Liver (tissue), 9 donors: ENCODE results near the gene ADPRS. TPM values are rescaled to one million over a fixed set of nuclear protein-coding genes. Genes with fewer than 3 reads are reported as not detected.

Source experiments
- DNase-seq: peaks from one replicate; pipeline ENCODE4 v3.0.0-alpha.2; 2017; ENCODE audit warnings: low spot score
- H3K27ac ChIP-seq, 2 donors: one replicate each; pipeline ENCODE4 v1.7.0; 2013; ENCODE audit warnings: inconsistent platforms in 2 of 2, low read length in 2 of 2, control low read depth in 1 of 2, low read depth in 1 of 2, mild to moderate bottlenecking in 1 of 2
- H3K27me3 ChIP-seq, 4 donors: one replicate each; pipeline versions ENCODE4 v1.6.1 to v1.7.0; 2013; ENCODE audit warnings: low read length in 3 of 4, inconsistent platforms in 1 of 4, mild to moderate bottlenecking in 1 of 4, moderate library complexity in 1 of 4; ENCODE audit not compliant: control insufficient read depth in 4 of 4, insufficient read depth in 4 of 4
- H3K36me3 ChIP-seq, 4 donors: one replicate each; pipeline versions ENCODE4 v1.6.1 to v1.7.0; 2013; ENCODE audit warnings: low read length in 3 of 4, mild to moderate bottlenecking in 3 of 4, low read depth in 1 of 4, moderate library complexity in 1 of 4; ENCODE audit not compliant: control insufficient read depth in 4 of 4, insufficient read depth in 3 of 4
- H3K4me1 ChIP-seq, 4 donors: one replicate each; pipeline versions ENCODE4 v1.6.1 to v1.7.0; 2013; ENCODE audit warnings: low read length in 3 of 4, mild to moderate bottlenecking in 3 of 4, moderate library complexity in 1 of 4; ENCODE audit not compliant: control insufficient read depth in 4 of 4, insufficient read depth in 4 of 4
- H3K4me3 ChIP-seq, 3 donors: one replicate each; pipeline versions ENCODE4 v1.6.1 to v1.7.0; 2013; ENCODE audit warnings: low read length in 3 of 3, control low read depth in 1 of 3, low read depth in 1 of 3, mild to moderate bottlenecking in 1 of 3
- H3K9ac ChIP-seq, 2 donors: one replicate each; pipeline ENCODE4 v1.7.0; 2013; ENCODE audit warnings: low read length in 2 of 2, mild to moderate bottlenecking in 2 of 2, moderate library complexity in 2 of 2, control low read depth in 1 of 2, low read depth in 1 of 2
- H3K9me3 ChIP-seq, 4 donors: one replicate each; pipeline versions ENCODE4 v1.6.1 to v1.7.0; 2013; ENCODE audit warnings: low read length in 3 of 4; ENCODE audit not compliant: control insufficient read depth in 4 of 4
- CTCF ChIP-seq: fragments of 150-350 bp; IDR thresholded peaks from 2 replicates; pipeline ENCODE4 v1.5.1; 2017; ENCODE audit warnings: improper control_type of control experiment, low read depth, low read length; ENCODE audit not compliant: missing input control
- FOXA1 ChIP-seq: IDR thresholded peaks from 2 replicates; pipeline ENCODE4 v1.6.1; 2016; ENCODE audit warnings: antibody characterized with exemption
- FOXA2 ChIP-seq: IDR thresholded peaks from 2 replicates; pipeline ENCODE4 v1.6.1; 2016; ENCODE audit warnings: antibody characterized with exemption
- HNF4A ChIP-seq, 2 donors: conservative IDR thresholded peaks; 2 replicates each; pipeline ENCODE4 v1.6.1; 2016; ENCODE audit warnings: antibody characterized with exemption in 2 of 2, mild to moderate bottlenecking in 2 of 2
- HNF4G ChIP-seq: IDR thresholded peaks from 2 replicates; pipeline ENCODE4 v1.6.1; 2016; ENCODE audit warnings: antibody characterized with exemption
- JUND ChIP-seq, 2 donors: IDR thresholded peaks; 2 replicates each; pipeline ENCODE4 v1.6.1; 2016; ENCODE audit warnings: antibody characterized with exemption in 2 of 2
- RAD21 ChIP-seq, 2 donors: IDR thresholded peaks; 2 replicates each; pipeline ENCODE4 v1.6.1; 2016; ENCODE audit warnings: antibody characterized with exemption in 2 of 2, mild to moderate bottlenecking in 2 of 2
- REST ChIP-seq: IDR thresholded peaks from 2 replicates; pipeline ENCODE4 v1.6.1; 2016; ENCODE audit warnings: antibody characterized with exemption, mild to moderate bottlenecking
- SP1 ChIP-seq: IDR thresholded peaks from 2 replicates; pipeline ENCODE4 v1.6.1; 2018; ENCODE audit warnings: antibody characterized with exemption, mild to moderate bottlenecking
- TAF1 ChIP-seq: conservative IDR thresholded peaks from 2 replicates; pipeline ENCODE4 v1.6.1; 2016; ENCODE audit warnings: antibody characterized with exemption, mild to moderate bottlenecking
- YY1 ChIP-seq: IDR thresholded peaks from 2 replicates; pipeline ENCODE4 v1.6.1; 2016; ENCODE audit warnings: antibody characterized with exemption, mild to moderate bottlenecking
- WGBS: extraction: QIAGEN DNeasy Blood & Tissue Kit; methylation state at CpG from one replicate; pipeline ENCODE4 v1.1.7; 2013; 5-methylcytosine and 5-hydroxymethylcytosine counted together
- polyA plus RNA-seq, 2 donors: library from polyadenylated mRNA; stranded (reverse) in 1 of 2; unstranded in 1 of 2; fragments of 200-250 nt in 1 of 2; fragments of >200 nt in 1 of 2; fragmentation: Nextera tagmentation in 1 of 2; extraction: Ambion mirVana in 1 of 2; gene quantifications; one replicate each; pipeline versions ENCODE4 v1.2.1 to v1.2.3, GENCODE V29; 2013 to 2015
- total RNA-seq, 2 donors: library from RNA; depleted of rRNA; stranded (reverse); fragments of >200 nt; gene quantifications; one replicate each; pipeline ENCODE4 v1.2.3, GENCODE V29; 2014
- TF ChIP-seq, protein P1 (sequence below): IDR thresholded peaks from 2 replicates; pipeline ENCODE4 v1.6.1; 2016; ENCODE audit warnings: antibody characterized with exemption
- TF ChIP-seq, protein P2 (sequence below): IDR thresholded peaks from 2 replicates; pipeline ENCODE4 v1.6.1; 2016; ENCODE audit warnings: antibody characterized with exemption
- TF ChIP-seq, protein P3 (sequence below): IDR thresholded peaks from 2 replicates; pipeline ENCODE4 v1.6.1; 2016; ENCODE audit warnings: antibody characterized with exemption
- donor health status: healthy.
- donor health status: healthy.
- donor health status: healthy.
- donor health status: healthy.
- donor health status: healthy.

The ADPRS gene
- total and polyA plus RNA-seq, 4 donors = 9.4 to 13.1 (median 11.0) TPM

DNA sequence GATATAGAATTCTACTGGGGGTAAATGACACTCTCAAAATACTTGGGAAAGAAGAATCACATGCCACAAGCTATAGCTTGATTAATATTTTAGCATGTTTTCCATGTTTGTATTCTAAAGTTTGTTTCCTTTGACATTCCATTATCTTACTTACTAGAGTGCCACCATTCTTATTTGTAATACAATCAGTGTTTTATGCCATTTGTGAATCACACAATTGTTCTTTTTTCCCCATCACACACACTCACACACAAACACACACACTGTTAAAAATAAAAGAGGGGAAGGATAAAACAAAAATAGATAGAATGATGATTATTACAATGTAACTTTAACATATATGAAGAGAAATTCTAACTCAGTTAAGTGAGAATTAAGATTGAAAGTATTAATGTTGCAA is 20.8 kb upstream of the ADPRS start:
- no peaks in the 10 kb centered on the region for H3K36me3 ChIP-seq
- no peak overlapping the region for H3K9ac ChIP-seq
- no peaks in the 10 kb centered on the region for H3K9me3 ChIP-seq
- no peaks in the 10 kb centered on the region for H3K27me3 ChIP-seq
- no peaks in the 10 kb centered on the region for H3K4me1 ChIP-seq
- H3K4me3 ChIP-seq = no peak overlapping the region
- no peak for DNase-seq
- TF ChIP-seq, protein P1, sequence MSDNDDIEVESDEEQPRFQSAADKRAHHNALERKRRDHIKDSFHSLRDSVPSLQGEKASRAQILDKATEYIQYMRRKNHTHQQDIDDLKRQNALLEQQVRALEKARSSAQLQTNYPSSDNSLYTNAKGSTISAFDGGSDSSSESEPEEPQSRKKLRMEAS = no peak
- TF ChIP-seq FOXA1 (no peak), YY1 (no peak), JUND (IDR thresholded peaks at IDR 0.05) (no peak), TAF1 (no peak), FOXA2 (no peak), HNF4G (no peak), CTCF (no peak), REST (no peak), RAD21 (IDR thresholded peaks at IDR 0.05) (no peak)
- TF ChIP-seq, protein P2, sequence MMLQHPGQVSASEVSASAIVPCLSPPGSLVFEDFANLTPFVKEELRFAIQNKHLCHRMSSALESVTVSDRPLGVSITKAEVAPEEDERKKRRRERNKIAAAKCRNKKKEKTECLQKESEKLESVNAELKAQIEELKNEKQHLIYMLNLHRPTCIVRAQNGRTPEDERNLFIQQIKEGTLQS = no peak
- TF ChIP-seq, protein P3, sequence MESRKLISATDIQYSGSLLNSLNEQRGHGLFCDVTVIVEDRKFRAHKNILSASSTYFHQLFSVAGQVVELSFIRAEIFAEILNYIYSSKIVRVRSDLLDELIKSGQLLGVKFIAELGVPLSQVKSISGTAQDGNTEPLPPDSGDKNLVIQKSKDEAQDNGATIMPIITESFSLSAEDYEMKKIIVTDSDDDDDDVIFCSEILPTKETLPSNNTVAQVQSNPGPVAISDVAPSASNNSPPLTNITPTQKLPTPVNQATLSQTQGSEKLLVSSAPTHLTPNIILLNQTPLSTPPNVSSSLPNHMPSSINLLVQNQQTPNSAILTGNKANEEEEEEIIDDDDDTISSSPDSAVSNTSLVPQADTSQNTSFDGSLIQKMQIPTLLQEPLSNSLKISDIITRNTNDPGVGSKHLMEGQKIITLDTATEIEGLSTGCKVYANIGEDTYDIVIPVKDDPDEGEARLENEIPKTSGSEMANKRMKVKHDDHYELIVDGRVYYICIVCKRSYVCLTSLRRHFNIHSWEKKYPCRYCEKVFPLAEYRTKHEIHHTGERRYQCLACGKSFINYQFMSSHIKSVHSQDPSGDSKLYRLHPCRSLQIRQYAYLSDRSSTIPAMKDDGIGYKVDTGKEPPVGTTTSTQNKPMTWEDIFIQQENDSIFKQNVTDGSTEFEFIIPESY = no peak
- H3K27ac ChIP-seq = no peak overlapping the region

- no peak for TF ChIP-seq JUND (IDR thresholded peaks at IDR 0.05)
- TF ChIP-seq HNF4A (conservative IDR thresholded peaks at IDR 0.05) = no peak
- no peak for TF ChIP-seq SP1
- no peak for DNase-seq
- H3K27me3 ChIP-seq = no peaks in the 10 kb centered on the region
- H3K4me3 ChIP-seq = no peak overlapping the region
- H3K9ac ChIP-seq = no peak overlapping the region
- no peaks in the 10 kb centered on the region for H3K4me1 ChIP-seq
- no peaks in the 10 kb centered on the region for H3K9me3 ChIP-seq
- H3K27ac ChIP-seq = no peak overlapping the region
- H3K36me3 ChIP-seq = no peaks in the 10 kb centered on the region
- WGBS = 92% methylated on average over 2 of the region's 2 CpGs
These were observed 19.8 kb upstream of the ADPRS start for GRCh38 chr1:36068866-36069265.
